BLaER1 (cell line): ENCODE results near the gene ZACN.

Source experiments
- H3K27ac ChIP-seq: shearing (Covaris generic); formaldehyde crosslinking; 2 replicates; pipeline ENCODE4 v1.8.1; 2022
- H3K27me3 ChIP-seq: shearing (Covaris generic); formaldehyde crosslinking; 2 replicates; pipeline ENCODE4 v1.8.1; 2022
- H3K36me3 ChIP-seq: shearing (Covaris generic); formaldehyde crosslinking; 2 replicates; pipeline ENCODE4 v1.8.1; 2022
- H3K4me1 ChIP-seq: shearing (Covaris generic); formaldehyde crosslinking; 2 replicates; pipeline ENCODE4 v1.8.1; 2022
- H3K4me2 ChIP-seq: shearing (Covaris generic); formaldehyde crosslinking; 2 replicates; pipeline ENCODE4 v1.8.1; 2022
- H3K4me3 ChIP-seq: shearing (Covaris generic); formaldehyde crosslinking; 2 replicates; pipeline ENCODE4 v1.8.1; 2022
- H3K9ac ChIP-seq: shearing (Covaris generic); formaldehyde crosslinking; 2 replicates; pipeline ENCODE4 v1.8.1; 2022
- H3K9me3 ChIP-seq: shearing (Covaris generic); formaldehyde crosslinking; 2 replicates; pipeline ENCODE4 v1.8.1; 2022
- H4K20me1 ChIP-seq: shearing (Covaris generic); formaldehyde crosslinking; 2 replicates; pipeline ENCODE4 v1.8.1; 2022
- Cebpa-rat ChIP-seq: shearing (Covaris generic); IDR thresholded peaks from 2 replicates; pipeline ENCODE4 v1.8.1; 2022

Gene ZACN

GRCh38 chr17:76082326-76083251 is 3.6 kb downstream of the ZACN start:
- Histone ChIP-seq H4K20me1 (peaks cover 8% of the 10 kb centered on the region; the same call in 1 of the 2 replicates), H3K4me1 (peaks cover 32% of the 10 kb centered on the region), H3K9ac (no peak overlapping the region), H3K27me3 (peaks cover 28% of the 10 kb centered on the region), H3K4me2 (no peak overlapping the region), H3K4me3 (no peak overlapping the region), H3K27ac (no peak overlapping the region), H3K36me3 (peaks cover 59% of the 10 kb centered on the region), H3K9me3 (no peaks in the 10 kb centered on the region)
- TF ChIP-seq Cebpa-rat, result no peak

GRCh38 chr17:76083536-76084182 is 4.7 kb downstream of the ZACN start:
- Histone ChIP-seq H3K9me3 (no peaks in the 10 kb centered on the region), H3K4me1 (peaks cover 21% of the 10 kb centered on the region), H3K27ac (no peak overlapping the region), H3K27me3 (peaks cover 18% of the 10 kb centered on the region), H3K4me3 (no peak overlapping the region), H3K36me3 (peaks cover 70% of the 10 kb centered on the region), H3K4me2 (no peak overlapping the region), H3K9ac (no peak overlapping the region), H4K20me1 (peaks cover 8% of the 10 kb centered on the region; the same call in 1 of the 2 replicates)
- no peak for TF ChIP-seq Cebpa-rat

GRCh38 chr17:76085066-76085730 is 6.2 kb downstream of the ZACN start:
- Histone ChIP-seq H3K27ac (no peak overlapping the region), H3K4me1 (peaks cover 6% of the 10 kb centered on the region)
- TF ChIP-seq Cebpa-rat, result no peak

GRCh38 chr17:76085731-76086366 is 6.9 kb downstream of the ZACN start:
- TF ChIP-seq Cebpa-rat, result no peak
- Histone ChIP-seq H3K4me2 (no peak overlapping the region), H3K9me3 (no peaks in the 10 kb centered on the region), H3K4me3 (no peak overlapping the region), H3K36me3 (peaks cover 92% of the 10 kb centered on the region), H3K27ac (no peak overlapping the region), H3K27me3 (no peaks in the 10 kb centered on the region), H3K4me1 (no peaks in the 10 kb centered on the region), H4K20me1 (no peaks in the 10 kb centered on the region), H3K9ac (no peak overlapping the region)

More at GRCh38 chr17:76085066-76085730, 6.2 kb downstream of the ZACN start:
- Histone ChIP-seq H3K36me3 (peaks cover 85% of the 10 kb centered on the region), H3K4me3 (no peak overlapping the region), H3K9me3 (no peaks in the 10 kb centered on the region), H3K4me2 (no peak overlapping the region), H3K27me3 (peaks cover 2% of the 10 kb centered on the region; the same call in 1 of the 2 replicates), H3K9ac (no peak overlapping the region), H4K20me1 (no peaks in the 10 kb centered on the region)

GRCh38 chr17:76086384-76086783 is 7.4 kb downstream of the ZACN start:
- no peak overlapping the region for H3K4me3 ChIP-seq
- H3K27me3 ChIP-seq, result no peaks in the 10 kb centered on the region
- H3K36me3 ChIP-seq, result peaks cover 97% of the 10 kb centered on the region
- no peaks in the 10 kb centered on the region for H4K20me1 ChIP-seq
- TF ChIP-seq Cebpa-rat, result no peak
- peaks cover 2% of the 10 kb centered on the region for H3K4me1 ChIP-seq
- no peak overlapping the region for H3K27ac ChIP-seq
- no peak overlapping the region for H3K4me2 ChIP-seq
- no peak overlapping the region for H3K9ac ChIP-seq
- H3K9me3 ChIP-seq, result no peaks in the 10 kb centered on the region

- Histone ChIP-seq H3K4me1 (peaks cover 14% of the 10 kb centered on the region), H3K27ac (no peak overlapping the region), H4K20me1 (peaks cover 4% of the 10 kb centered on the region; the same call in 1 of the 2 replicates), H3K9me3 (no peaks in the 10 kb centered on the region), H3K27me3 (no peaks in the 10 kb centered on the region), H3K36me3 (peaks cover 98% of the 10 kb centered on the region), H3K9ac (no peak overlapping the region), H3K4me3 (no peak overlapping the region), H3K4me2 (no peak overlapping the region)
- TF ChIP-seq Cebpa-rat, result no peak
These were observed 8.5 kb downstream of the ZACN start for GRCh38 chr17:76087531-76087930.

- TF ChIP-seq Cebpa-rat, result no peak
- Histone ChIP-seq H3K9ac (no peak overlapping the region), H3K27me3 (no peaks in the 10 kb centered on the region), H4K20me1 (peaks cover 11% of the 10 kb centered on the region), H3K4me3 (no peak overlapping the region), H3K4me2 (no peak overlapping the region), H3K36me3 (peaks cover 98% of the 10 kb centered on the region), H3K27ac (no peak overlapping the region), H3K4me1 (peaks cover 21% of the 10 kb centered on the region), H3K9me3 (no peaks in the 10 kb centered on the region)
These were observed 9.3 kb downstream of the ZACN start for GRCh38 chr17:76088041-76088867.

GRCh38 chr17:76088868-76089576 is 10.0 kb downstream of the ZACN start:
- no peak for TF ChIP-seq Cebpa-rat
- Histone ChIP-seq H4K20me1 (peaks cover 16% of the 10 kb centered on the region), H3K36me3 (peaks cover 98% of the 10 kb centered on the region)

More at GRCh38 chr17:76088868-76089576, 10.0 kb downstream of the ZACN start:
- H3K27ac ChIP-seq, result no peak overlapping the region
- H3K4me1 ChIP-seq, result peaks cover 29% of the 10 kb centered on the region
- H3K9me3 ChIP-seq, result no peaks in the 10 kb centered on the region
- no peak overlapping the region for H3K4me2 ChIP-seq
- H3K27me3 ChIP-seq, result no peaks in the 10 kb centered on the region
- no peak overlapping the region for H3K4me3 ChIP-seq
- no peak overlapping the region for H3K9ac ChIP-seq
